ENCODE data around the gene FBLN7. TPM values are rescaled to one million over a fixed set of nuclear protein-coding genes. Genes with fewer than 3 reads are reported as not detected.
"Not testable (repeated sequence)": the region's sequence is repeated elsewhere in the genome, so short reads cannot be mapped to it uniquely, and the experiment has no call there.

The FBLN7 gene
- total RNA-seq, 1 donor from 2014 or later = 1.00 TPM

DNA sequence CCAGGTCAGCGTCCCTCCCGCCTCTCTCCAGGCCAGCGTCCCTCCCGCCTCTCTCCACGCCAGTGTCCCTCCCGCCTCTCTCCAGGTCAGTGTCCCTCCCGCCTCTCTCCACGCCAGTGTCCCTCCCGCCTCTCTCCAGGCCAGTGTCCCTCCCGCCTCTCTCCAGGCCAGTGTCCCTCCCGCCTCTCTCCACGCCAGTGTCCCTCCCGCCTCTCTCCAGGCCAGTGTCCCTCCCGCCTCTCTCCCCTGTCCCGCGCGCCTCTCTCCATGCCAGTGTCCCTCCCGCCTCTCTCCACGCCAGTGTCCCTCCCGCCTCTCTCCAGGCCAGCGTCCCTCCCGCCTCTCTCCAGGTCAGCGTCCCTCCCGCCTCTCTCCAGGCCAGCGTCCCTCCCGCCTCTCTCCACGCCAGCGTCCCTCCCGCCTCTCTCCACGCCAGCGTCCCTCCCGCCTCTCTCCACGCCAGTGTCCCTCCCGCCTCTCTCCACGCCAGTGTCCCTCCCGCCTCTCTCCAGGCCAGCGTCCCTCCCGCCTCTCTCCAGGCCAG, 1.5 kb downstream of the FBLN7 start:
- DNase-seq (ENCODE audit: low spot score); intact Hi-C loops (cut with DNase I): not testable (repeated sequence)

- no peak for DNase-seq (ENCODE audit: low spot score)
- intact Hi-C loops (cut with DNase I) = no loop called here
Observed at GRCh38 chr2:112140205-112140802, 2.1 kb downstream of the FBLN7 start.

GRCh38 chr2:112140899-112141625, 2.9 kb downstream of the FBLN7 start:
- intact Hi-C loops (cut with DNase I) = no loop called here
- no peak for DNase-seq (ENCODE audit: low spot score)

DNA sequence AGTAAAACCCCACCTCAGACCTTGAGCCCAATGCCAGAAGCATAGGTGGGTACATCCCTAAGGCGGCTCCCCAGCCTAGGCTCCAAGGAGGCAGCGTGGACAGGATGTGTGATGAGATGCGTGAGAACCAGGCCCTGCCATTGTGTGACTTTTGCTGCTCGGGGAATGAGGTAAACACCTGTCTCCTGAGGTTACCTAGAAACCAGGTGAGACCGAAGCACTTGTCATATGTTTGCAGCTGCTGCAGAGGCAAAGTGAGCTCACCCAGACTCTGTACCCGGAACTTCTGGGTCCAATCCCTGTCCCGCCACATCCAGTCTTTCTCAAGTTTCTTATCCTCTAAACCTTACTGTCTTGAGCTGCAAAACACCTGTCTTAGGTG, 3.4 kb downstream of the FBLN7 start:
- intact Hi-C loops (cut with DNase I) = no loop called here
- DNase-seq (ENCODE audit: low spot score) = no peak

DNA sequence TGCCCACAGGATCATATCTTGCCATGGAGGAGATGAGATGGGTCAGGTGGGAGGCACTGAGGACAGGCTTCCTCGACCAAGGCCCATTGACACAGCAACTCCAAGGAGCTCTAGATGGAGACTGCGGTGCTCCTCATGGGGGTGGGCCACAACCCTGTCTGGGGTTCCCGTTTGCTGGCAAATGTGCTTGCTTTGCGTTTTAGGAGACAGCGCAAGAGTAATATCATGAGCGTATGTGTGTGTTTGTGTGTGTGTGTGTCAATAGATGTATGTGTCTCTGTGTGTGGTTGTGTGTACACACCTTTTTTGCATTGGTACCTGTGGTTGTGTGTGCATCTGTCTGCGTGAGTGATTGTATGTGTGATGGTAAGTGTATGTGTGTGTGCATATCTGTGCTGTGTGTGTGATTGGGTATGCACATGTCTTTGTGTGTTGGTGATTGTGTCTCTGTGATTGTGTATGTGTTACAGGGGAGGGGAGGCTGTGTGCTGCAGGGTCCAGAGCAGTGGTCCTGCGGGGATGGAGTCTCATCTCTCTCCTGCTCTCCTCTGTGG, 4.4 kb downstream of the FBLN7 start:
- intact Hi-C loops (cut with DNase I) = no loop called here
- DNase-seq (ENCODE audit: low spot score) = no peak

GRCh38 chr2:112143150-112143549, 5.0 kb downstream of the FBLN7 start:
- intact Hi-C loops (cut with DNase I) = no loop called here
- no peak for DNase-seq (ENCODE audit: low spot score)

DNA sequence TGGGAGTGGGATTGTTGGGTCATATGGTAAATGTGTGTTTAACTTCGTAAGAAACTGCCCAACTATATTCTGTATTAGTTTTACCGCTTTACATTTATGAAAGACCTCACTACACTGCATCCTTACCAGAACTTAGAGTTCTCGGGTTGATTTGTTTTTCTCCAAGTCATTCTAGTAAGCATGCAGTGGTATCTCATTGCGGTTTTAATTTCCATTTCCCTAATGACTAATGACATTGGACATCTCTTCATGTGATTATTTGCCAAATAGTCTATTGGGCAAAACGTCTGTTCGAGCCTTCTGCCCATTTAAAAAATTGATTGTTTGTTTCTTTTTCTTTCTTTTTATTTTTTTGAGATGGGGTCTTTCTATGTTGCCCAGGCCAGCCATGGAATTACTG, 6.8 kb downstream of the FBLN7 start:
- no peak for DNase-seq (ENCODE audit: low spot score)
- intact Hi-C loops (cut with DNase I) = loop anchor here (5.0 kb wide), 1 partner anchor 88 kb away; the partner anchor contains the start of gene TMEM87B

DNA sequence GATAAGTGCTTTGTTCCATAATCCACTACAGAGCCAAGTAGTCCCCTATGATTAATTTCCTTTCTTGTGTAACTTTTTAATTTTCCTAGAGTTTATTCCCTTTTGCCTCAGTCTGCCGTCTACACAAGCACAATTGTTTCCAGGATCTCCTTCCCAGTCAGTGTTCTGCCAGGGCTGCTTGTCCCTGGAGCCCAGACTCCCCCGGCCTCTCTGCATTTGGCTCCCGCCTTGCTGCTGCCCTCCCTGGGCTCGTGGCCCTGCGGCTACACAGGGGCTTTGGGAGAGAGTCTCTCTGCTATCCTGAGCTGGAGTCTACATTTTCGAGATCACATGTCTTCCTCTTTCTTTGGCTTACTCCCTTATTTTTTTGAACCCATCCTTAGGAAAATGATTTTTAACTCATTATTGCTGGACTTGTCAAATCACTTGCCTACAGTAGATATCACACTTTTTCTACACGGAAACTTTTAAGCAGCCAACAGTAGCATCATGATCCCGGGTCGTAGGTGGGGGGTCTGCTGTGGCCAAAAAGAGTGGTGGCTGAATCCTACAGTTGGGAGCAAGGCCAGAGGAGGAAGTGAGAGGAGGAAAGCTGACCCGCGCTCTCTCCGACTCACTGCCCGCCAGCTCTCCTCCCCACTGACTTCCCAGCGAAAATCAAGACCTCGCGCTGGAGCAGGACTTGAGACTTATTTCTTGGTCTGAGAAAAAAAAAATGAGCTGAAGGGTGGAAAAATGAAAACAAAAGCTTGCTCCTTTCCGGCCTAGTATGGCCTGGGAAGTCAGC, 9.4 kb downstream of the FBLN7 start:
- no peak for DNase-seq (ENCODE audit: low spot score)
- intact Hi-C loops (cut with DNase I) = loop anchor here (5.0 kb wide), 1 partner anchor 90 kb away; the partner anchor contains the start of gene TMEM87B

GRCh38 chr2:112148477-112148876, 10.3 kb downstream of the FBLN7 start:
- no peak for DNase-seq (ENCODE audit: low spot score)
- intact Hi-C loops (cut with DNase I) = loop anchor here (5.0 kb wide), 1 partner anchor 91 kb away; the partner anchor contains the start of gene TMEM87B

- no peak for DNase-seq (ENCODE audit: low spot score)
- intact Hi-C loops (cut with DNase I) = loop anchor here (5.0 kb wide), 1 partner anchor 92 kb away; the partner anchor contains the start of gene TMEM87B
Observed at GRCh38 chr2:112149194-112149593, 11.0 kb downstream of the FBLN7 start.

DNA sequence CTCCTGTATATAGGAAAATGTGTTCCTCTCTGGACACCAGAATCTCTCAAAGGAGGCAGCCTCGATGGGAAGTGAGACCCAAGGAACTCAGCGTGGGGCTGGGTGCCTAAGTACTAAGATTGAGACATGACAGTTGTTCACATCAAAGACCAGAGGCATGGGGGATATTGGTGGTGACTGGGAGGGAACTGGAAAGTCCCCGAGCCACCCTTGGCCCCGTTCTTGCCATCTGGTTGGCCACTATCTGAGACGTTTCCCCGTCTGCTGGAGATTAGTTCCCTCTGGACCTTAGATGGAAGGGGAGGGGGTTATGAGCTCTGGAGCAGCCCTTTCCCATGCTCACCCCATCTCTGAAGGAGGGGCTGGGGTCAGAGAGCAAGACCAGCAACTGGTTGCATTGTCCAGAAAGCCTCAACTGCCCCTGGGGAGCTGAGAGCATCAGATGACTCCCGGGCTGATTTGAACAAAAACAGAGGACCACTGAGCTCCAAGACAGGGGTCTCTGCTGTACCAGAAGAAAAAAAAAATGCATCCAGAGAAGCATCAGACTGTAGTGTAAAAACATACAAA, 11.8 kb downstream of the FBLN7 start:
- no peak for DNase-seq (ENCODE audit: low spot score)
- intact Hi-C loops (cut with DNase I) = loop anchor here (5.0 kb wide), 1 partner anchor 93 kb away; the partner anchor contains the start of gene TMEM87B

DNA sequence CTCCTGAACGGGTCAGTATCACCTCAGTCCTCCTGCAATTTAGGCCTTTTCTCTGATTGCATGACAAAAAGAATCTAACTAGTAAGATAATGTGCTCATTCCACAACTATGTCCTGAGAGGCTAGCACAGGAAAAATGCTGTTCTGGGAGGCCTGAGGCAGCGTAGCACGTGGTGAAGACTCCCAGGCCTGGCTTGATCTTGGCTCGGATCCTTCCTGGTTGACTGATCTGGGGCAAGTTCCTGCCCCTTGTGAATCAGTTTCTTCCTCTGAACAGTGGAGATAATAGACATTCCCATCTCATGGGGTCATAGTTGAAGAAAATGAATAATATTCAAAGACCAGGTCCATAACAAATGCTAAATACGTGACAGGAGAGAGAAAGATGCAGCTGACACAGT, 12.3 kb downstream of the FBLN7 start:
- intact Hi-C loops (cut with DNase I) = no loop called here
- DNase-seq (ENCODE audit: low spot score) = no peak

GRCh38 chr2:112150851-112151250, 12.7 kb downstream of the FBLN7 start:
- intact Hi-C loops (cut with DNase I) = no loop called here
- DNase-seq (ENCODE audit: low spot score) = no peak

GRCh38 chr2:112151271-112151670, 13.1 kb downstream of the FBLN7 start:
- no peak for DNase-seq (ENCODE audit: low spot score)
- intact Hi-C loops (cut with DNase I) = no loop called here

GRCh38 chr2:112151701-112152440, 13.7 kb downstream of the FBLN7 start:
- intact Hi-C loops (cut with DNase I) = no loop called here
- no peak for DNase-seq (ENCODE audit: low spot score)

GRCh38 chr2:112152476-112153178, 14.4 kb downstream of the FBLN7 start:
- intact Hi-C loops (cut with DNase I) = no loop called here
- no peak for DNase-seq (ENCODE audit: low spot score)

DNA sequence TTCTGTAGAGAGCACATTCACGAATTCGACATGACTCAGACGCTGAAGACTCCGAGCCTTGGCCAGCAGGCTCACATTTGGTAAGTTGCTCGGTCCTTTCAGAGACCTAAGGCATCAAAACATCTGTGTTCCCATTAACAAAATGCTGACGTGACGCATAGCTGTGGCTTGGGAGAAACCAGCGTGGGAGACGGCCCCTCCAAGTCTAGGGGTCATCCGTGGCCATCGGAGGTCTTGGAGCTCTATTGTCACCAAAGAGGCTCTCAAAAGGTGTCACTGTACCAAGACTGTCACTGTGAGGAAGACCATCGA, 14.9 kb downstream of the FBLN7 start:
- intact Hi-C loops (cut with DNase I) = no loop called here

DNA sequence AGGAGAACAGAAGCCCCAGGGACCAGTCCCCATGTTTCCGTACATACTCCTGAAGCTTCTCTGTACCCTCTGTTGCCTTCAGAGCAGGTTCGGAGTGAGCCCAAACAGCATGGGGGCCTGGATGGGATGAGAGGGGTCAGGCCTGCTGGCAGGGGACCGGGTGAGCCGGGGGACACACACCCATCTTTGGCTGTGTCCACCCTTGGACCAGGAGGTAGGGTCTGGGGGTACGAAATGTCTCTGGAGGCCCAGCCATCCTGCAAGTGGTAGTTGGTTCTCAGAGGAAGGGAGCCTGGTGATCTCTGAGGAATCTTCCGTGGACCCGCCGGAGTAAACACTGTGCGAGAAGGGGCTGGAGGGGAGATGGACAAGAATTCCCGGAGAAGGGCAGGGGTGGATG, 15.3 kb downstream of the FBLN7 start:
- DNase-seq (ENCODE audit: low spot score) = no peak
- intact Hi-C loops (cut with DNase I) = no loop called here

More for the DNA sequence above, 14.9 kb downstream of the FBLN7 start:
- DNase-seq (ENCODE audit: low spot score) = no peak
